ENCODE results near the gene SLC44A4.

SLC44A4 gene

DNA sequence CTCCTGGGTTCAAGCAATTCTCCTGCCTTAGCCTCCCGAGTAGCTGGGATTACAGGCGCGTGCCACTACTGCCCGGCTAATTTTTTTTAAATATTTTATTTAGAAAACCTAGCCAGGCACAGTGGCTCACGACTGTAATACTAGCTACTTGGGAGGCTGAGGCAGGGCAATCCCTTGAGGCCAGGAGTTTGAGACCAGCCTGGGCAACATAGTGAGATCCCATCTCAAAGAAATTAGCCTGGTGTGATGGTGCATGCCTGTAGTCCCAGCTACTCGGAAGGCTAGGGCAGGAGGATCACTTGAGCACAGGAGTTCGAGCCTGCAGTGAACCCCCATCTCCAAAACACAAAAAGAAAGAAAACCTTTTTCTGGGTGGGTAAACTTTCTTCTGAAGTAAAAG lies 2.4 kb downstream of the SLC44A4 start:
- no peak overlapping the region for H3K27ac ChIP-seq (ENCODE audit: low read length)
- no peak overlapping the region for H3K4me3 ChIP-seq (ENCODE audit: low read length)
- no peaks in the 10 kb centered on the region for H3K4me1 ChIP-seq (ENCODE audit: low read length)
- no peaks in the 10 kb centered on the region for H3K79me2 ChIP-seq (ENCODE audit: low read length)
- no peaks in the 10 kb centered on the region for H4K20me1 ChIP-seq (ENCODE audit: insufficient read depth, low read length)
- no peak overlapping the region for H3K9ac ChIP-seq (ENCODE audit: low read length)
- H3K9me3 ChIP-seq (ENCODE audit: insufficient read depth, low read length): no peaks in the 10 kb centered on the region
- H3K36me3 ChIP-seq (replicated peaks; ENCODE audit: low read depth, low read length): peaks cover under 1% of the 10 kb centered on the region
- H3K27me3 ChIP-seq (ENCODE audit: low read depth, low read length): no peaks in the 10 kb centered on the region
- TF ChIP-seq, protein P1, sequence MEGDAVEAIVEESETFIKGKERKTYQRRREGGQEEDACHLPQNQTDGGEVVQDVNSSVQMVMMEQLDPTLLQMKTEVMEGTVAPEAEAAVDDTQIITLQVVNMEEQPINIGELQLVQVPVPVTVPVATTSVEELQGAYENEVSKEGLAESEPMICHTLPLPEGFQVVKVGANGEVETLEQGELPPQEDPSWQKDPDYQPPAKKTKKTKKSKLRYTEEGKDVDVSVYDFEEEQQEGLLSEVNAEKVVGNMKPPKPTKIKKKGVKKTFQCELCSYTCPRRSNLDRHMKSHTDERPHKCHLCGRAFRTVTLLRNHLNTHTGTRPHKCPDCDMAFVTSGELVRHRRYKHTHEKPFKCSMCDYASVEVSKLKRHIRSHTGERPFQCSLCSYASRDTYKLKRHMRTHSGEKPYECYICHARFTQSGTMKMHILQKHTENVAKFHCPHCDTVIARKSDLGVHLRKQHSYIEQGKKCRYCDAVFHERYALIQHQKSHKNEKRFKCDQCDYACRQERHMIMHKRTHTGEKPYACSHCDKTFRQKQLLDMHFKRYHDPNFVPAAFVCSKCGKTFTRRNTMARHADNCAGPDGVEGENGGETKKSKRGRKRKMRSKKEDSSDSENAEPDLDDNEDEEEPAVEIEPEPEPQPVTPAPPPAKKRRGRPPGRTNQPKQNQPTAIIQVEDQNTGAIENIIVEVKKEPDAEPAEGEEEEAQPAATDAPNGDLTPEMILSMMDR (IDR thresholded peaks at IDR 0.05; ENCODE audit: low read depth, low read length): no peak
- TF ChIP-seq EZH2phosphoT487 (IDR thresholded peaks at IDR 0.05; ENCODE audit: low read depth): no peak
- H3K4me2 ChIP-seq (ENCODE audit: low read length): no peak overlapping the region
- no peak overlapping the region for H2AFZ ChIP-seq (ENCODE audit: low read depth, low read length)

DNA sequence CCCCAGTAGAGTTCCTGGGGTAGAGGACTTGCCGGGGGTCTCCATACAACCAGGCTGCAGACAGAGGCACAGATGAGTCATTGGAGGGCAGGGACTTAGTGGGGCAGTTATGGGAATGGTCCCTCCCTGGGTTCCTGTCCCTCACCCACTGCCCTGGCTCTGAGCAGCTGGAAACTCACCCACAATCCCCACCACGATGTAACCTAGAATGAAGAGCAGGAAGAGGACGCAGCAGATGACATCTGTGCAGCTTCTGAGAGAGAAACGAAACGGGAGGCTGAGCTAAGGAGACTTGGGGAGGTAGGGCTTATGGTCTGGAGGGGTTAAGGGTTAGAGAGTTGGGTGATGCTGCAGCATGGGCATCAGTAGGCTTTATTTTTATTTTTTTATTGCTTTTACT lies 2.9 kb downstream of the SLC44A4 start:
- Histone ChIP-seq H3K79me2 (ENCODE audit: low read length) (no peaks in the 10 kb centered on the region), H4K20me1 (ENCODE audit: insufficient read depth, low read length) (no peaks in the 10 kb centered on the region), H2AFZ (ENCODE audit: low read depth, low read length) (no peak overlapping the region), H3K9ac (ENCODE audit: low read length) (no peak overlapping the region), H3K4me1 (ENCODE audit: low read length) (no peaks in the 10 kb centered on the region), H3K27me3 (ENCODE audit: low read depth, low read length) (no peaks in the 10 kb centered on the region), H3K36me3 (replicated peaks; ENCODE audit: low read depth, low read length) (no peaks in the 10 kb centered on the region), H3K4me2 (ENCODE audit: low read length) (no peak overlapping the region), H3K4me3 (ENCODE audit: low read length) (no peak overlapping the region), H3K9me3 (ENCODE audit: insufficient read depth, low read length) (no peaks in the 10 kb centered on the region), H3K27ac (ENCODE audit: low read length) (no peak overlapping the region)
- TF ChIP-seq, protein P1 (IDR thresholded peaks at IDR 0.05; ENCODE audit: low read depth, low read length): no peak

DNA sequence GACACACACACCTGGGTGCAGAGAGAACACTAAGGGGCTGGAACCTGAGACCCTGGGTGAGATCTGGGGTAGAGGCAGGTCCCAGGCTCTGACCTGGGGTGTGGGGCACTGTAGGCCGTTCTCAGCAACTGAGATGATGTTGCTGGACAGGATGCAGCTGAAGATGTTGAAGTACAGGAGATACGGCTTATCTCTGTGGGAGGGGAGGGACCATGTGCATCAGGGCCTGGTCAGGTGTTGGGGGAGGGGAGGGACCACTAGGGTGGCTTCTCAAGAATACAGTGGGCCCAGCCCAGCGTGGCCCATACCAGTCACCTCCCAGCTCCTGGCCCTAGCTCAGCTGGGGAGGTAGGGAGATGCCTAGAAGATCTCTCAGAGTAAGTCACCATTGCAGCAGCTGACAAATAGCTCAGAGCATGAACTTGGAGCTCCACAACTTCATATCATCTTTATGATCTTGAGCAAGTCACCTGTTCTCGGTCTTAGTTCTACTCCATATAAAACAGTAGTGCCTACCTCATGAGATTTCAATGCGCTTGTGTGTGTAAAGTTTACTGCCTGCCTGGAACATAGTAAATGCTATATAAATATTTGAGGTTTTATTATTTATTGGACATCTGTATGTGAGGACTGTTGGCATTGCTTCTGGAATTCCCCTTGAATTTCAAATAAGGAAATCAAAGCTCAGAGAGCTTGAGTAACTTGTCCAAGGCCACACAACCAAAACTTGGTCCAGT lies 3.8 kb downstream of the SLC44A4 start:
- Histone ChIP-seq H3K4me1 (ENCODE audit: low read length) (no peaks in the 10 kb centered on the region), H3K36me3 (replicated peaks; ENCODE audit: low read depth, low read length) (no peaks in the 10 kb centered on the region), H3K9me3 (ENCODE audit: insufficient read depth, low read length) (no peaks in the 10 kb centered on the region), H3K27ac (ENCODE audit: low read length) (no peak overlapping the region), H3K9ac (ENCODE audit: low read length) (no peak overlapping the region), H3K4me3 (ENCODE audit: low read length) (no peak overlapping the region), H3K27me3 (ENCODE audit: low read depth, low read length) (no peaks in the 10 kb centered on the region), H3K4me2 (ENCODE audit: low read length) (no peak overlapping the region), H4K20me1 (ENCODE audit: insufficient read depth, low read length) (no peaks in the 10 kb centered on the region), H2AFZ (ENCODE audit: low read depth, low read length) (no peak overlapping the region), H3K79me2 (ENCODE audit: low read length) (no peaks in the 10 kb centered on the region)
- TF ChIP-seq EZH2phosphoT487 (IDR thresholded peaks at IDR 0.05; ENCODE audit: low read depth): no peak
- TF ChIP-seq, protein P1 (IDR thresholded peaks at IDR 0.05; ENCODE audit: low read depth, low read length): no peak

DNA sequence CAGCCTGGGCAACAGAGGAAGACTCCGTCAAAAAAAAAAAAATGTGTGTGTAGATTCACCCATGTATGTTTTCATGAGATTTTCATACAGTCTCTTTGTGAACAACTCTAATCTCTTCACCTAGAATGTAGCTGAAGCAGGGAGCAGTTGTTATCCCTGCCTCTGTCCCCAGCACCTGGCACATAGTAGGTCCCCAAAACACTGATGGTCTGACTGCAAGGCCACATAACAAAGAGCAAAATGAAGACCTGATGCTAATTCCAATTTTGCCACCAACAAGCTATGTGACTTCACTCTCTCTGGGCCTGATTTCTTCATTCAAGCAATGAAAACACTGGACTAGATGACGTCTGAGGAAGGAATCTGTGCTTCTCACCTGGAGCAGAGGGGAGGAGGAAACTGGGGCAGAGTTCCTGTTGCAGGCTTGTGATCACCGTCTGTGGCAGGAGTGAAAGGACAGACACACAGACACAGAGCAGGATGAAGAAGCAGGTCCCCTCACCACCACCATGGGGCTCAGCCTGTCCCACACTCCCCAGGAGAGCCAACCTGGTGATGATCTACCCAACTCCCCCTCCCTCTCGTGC lies 4.6 kb downstream of the SLC44A4 start:
- Histone ChIP-seq H3K27me3 (ENCODE audit: low read depth, low read length) (no peaks in the 10 kb centered on the region), H4K20me1 (ENCODE audit: insufficient read depth, low read length) (no peaks in the 10 kb centered on the region), H2AFZ (ENCODE audit: low read depth, low read length) (no peak overlapping the region), H3K9ac (ENCODE audit: low read length) (no peak overlapping the region), H3K9me3 (ENCODE audit: insufficient read depth, low read length) (no peaks in the 10 kb centered on the region), H3K4me1 (ENCODE audit: low read length) (no peaks in the 10 kb centered on the region), H3K27ac (ENCODE audit: low read length) (no peak overlapping the region), H3K4me2 (ENCODE audit: low read length) (no peak overlapping the region), H3K36me3 (replicated peaks; ENCODE audit: low read depth, low read length) (no peaks in the 10 kb centered on the region), H3K79me2 (ENCODE audit: low read length) (no peaks in the 10 kb centered on the region), H3K4me3 (ENCODE audit: low read length) (no peak overlapping the region)
- no peak for TF ChIP-seq EZH2phosphoT487 (IDR thresholded peaks at IDR 0.05; ENCODE audit: low read depth)
- TF ChIP-seq, protein P1 (IDR thresholded peaks at IDR 0.05; ENCODE audit: low read depth, low read length): no peak

All from OCI-LY3 (cell line).